ENCODE measurements around the gene CDIPT. TPM values are rescaled to one million over a fixed set of nuclear protein-coding genes. Genes with fewer than 3 reads are reported as not detected.
"Not testable (repeated sequence)": the region's sequence is repeated elsewhere in the genome, so short reads cannot be mapped to it uniquely, and the experiment has no call there.

Gene CDIPT, protein sequence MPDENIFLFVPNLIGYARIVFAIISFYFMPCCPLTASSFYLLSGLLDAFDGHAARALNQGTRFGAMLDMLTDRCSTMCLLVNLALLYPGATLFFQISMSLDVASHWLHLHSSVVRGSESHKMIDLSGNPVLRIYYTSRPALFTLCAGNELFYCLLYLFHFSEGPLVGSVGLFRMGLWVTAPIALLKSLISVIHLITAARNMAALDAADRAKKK
- 48.1 and 57.4 TPM in 2 replicates for total RNA-seq (2014; rRNA removed; shearing (Covaris generic); ENCODE audit: low replicate concordance)

DNA sequence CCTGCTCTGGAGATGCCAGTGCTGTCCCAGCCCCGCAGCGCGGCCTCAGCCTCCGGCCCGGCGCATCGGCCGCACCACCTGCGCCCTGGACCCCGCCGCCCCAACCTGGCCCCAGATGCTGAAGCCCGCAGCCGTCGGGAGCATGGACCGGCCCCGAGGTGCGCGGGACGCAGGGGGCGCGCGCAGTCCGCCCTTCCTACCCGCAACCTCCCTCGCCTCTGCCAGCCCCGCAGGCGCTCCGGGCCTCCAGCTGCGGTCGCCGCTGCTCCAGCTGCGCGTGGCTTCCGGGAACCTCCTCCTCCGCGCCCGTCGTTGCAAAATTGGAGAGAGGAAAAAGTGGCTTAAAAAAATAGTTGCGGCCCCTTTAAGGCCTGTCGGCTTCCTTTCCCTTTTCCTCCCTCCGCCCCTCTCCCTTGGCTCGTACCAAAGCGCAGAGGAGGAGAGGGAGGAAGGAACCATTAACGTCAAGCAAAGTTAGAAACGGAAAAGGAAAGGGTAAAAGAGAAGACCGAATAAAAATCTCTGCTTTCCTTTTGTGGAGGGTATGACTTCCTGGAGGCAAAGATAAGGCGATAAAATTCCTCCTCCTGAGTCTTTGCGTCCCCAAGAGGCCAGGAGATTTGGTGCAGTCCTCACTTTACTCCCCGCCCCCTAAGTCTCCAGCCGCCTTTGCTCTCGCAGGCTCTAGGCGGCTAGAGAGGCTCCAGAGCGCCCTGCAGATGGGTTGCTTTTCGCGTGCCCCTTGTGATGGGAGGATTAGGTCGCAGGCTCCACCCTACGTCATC lies at the start of gene CDIPT:
TSS of gene CDIPT (minus strand) at position 343 of the 785 bp plus-strand sequence. CDS start 369 bp downstream, outside the sequence.
- Histone ChIP-seq H3K27ac (ENCODE audit: low read length) (0 out of 2 replicates have a peak within 1 kb of the TSS, but pooled peaks have one; percentile 38), H3K9me3 (ENCODE audit: low read length) (no peaks in the 10 kb centered on the region), H3K79me2 (ENCODE audit: low read length) (peaks cover 9% of the 10 kb centered on the region), H3K27me3 (ENCODE audit: low read length) (no peaks in the 10 kb centered on the region), H4K20me1 (ENCODE audit: insufficient read depth, low read depth, low read length) (no peaks in the 10 kb centered on the region), H3K9me2 (replicated peaks; ENCODE audit: insufficient read depth, low read length) (no peaks in the 10 kb centered on the region), H3K36me3 (ENCODE audit: insufficient read depth, low read length) (no peaks in the 10 kb centered on the region), H3K4me1 (ENCODE audit: low read length) (peaks cover 12% of the 10 kb centered on the region), H3K9ac (ENCODE audit: low read length) (peak within 1 kb of the TSS; percentile 80), H2AFZ (ENCODE audit: low read length) (peak within 1 kb of the TSS; percentile 77), H3K4me3 (ENCODE audit: low read length) (peak within 1 kb of the TSS; percentile 85), H3K4me2 (ENCODE audit: low read depth, low read length, poor library complexity, severe bottlenecking) (peak within 1 kb of the TSS; percentile 71)
- DNase-seq, result peak; percentile 99

DNA sequence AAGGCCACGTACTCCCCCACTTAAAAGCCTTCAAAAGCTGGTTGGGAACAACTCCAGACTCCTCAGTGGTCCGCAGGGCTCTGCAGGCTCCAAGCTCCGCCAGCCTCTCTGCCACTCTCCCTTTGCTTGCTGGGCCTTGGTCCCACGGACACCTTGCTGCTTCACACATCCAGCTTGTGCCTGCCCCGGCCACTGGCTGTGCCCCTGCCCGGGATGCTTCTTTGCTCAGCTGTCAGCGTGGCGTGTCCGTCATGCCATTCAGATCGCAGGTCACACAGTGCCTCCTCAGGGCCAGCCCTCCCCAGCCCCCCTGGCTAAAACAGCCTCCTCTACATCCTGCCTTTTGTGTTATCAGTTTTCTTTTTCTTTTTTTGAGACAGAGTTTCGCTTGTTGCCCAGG lies 49.1 kb upstream of the CDIPT start:
- Histone ChIP-seq H2AFZ (ENCODE audit: low read length) (no peak overlapping the region), H3K4me1 (ENCODE audit: low read length) (no peaks in the 10 kb centered on the region), H4K20me1 (ENCODE audit: insufficient read depth, low read depth, low read length) (no peaks in the 10 kb centered on the region), H3K4me3 (ENCODE audit: low read length) (no peak overlapping the region), H3K36me3 (ENCODE audit: insufficient read depth, low read length) (no peaks in the 10 kb centered on the region), H3K79me2 (ENCODE audit: low read length) (no peaks in the 10 kb centered on the region), H3K9ac (ENCODE audit: low read length) (no peak overlapping the region), H3K9me3 (ENCODE audit: low read length) (no peaks in the 10 kb centered on the region), H3K27ac (ENCODE audit: low read length) (no peak overlapping the region), H3K9me2 (replicated peaks; ENCODE audit: insufficient read depth, low read length) (no peaks in the 10 kb centered on the region), H3K27me3 (ENCODE audit: low read length) (no peaks in the 10 kb centered on the region), H3K4me2 (ENCODE audit: low read depth, low read length, poor library complexity, severe bottlenecking) (no peak overlapping the region)
- no peak for DNase-seq

DNA sequence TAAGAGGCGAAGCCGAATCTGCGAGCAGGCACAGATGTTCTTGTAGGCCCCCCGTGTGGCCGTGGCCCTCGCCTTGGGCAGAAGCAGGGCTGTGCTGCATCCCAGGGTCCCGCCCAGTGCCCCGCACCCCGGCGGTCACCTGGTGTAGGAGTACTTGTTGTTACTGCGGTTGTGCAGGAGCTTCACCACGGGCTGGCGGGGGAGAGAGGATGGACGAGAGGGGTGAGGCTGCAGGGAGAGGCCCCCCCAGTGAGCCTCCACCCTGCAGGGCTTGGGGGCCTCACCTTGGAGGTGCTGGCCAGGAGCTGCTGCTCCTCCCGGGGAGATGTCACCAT lies 48.6 kb upstream of the CDIPT start:
- no peaks in the 10 kb centered on the region for H3K4me1 ChIP-seq (ENCODE audit: low read length)
- H3K79me2 ChIP-seq (ENCODE audit: low read length), result no peaks in the 10 kb centered on the region
- no peak overlapping the region for H3K4me2 ChIP-seq (ENCODE audit: low read depth, low read length, poor library complexity, severe bottlenecking)
- no peak overlapping the region for H2AFZ ChIP-seq (ENCODE audit: low read length)
- H3K4me3 ChIP-seq (ENCODE audit: low read length), result no peak overlapping the region
- no peak overlapping the region for H3K9ac ChIP-seq (ENCODE audit: low read length)
- no peak for DNase-seq
- no peaks in the 10 kb centered on the region for H3K27me3 ChIP-seq (ENCODE audit: low read length)
- no peaks in the 10 kb centered on the region for H3K36me3 ChIP-seq (ENCODE audit: insufficient read depth, low read length)
- H3K9me3 ChIP-seq (ENCODE audit: low read length), result no peaks in the 10 kb centered on the region
- H3K9me2 ChIP-seq (replicated peaks; ENCODE audit: insufficient read depth, low read length), result no peaks in the 10 kb centered on the region
- H3K27ac ChIP-seq (ENCODE audit: low read length), result no peak overlapping the region
- H4K20me1 ChIP-seq (ENCODE audit: insufficient read depth, low read depth, low read length), result no peaks in the 10 kb centered on the region

DNA sequence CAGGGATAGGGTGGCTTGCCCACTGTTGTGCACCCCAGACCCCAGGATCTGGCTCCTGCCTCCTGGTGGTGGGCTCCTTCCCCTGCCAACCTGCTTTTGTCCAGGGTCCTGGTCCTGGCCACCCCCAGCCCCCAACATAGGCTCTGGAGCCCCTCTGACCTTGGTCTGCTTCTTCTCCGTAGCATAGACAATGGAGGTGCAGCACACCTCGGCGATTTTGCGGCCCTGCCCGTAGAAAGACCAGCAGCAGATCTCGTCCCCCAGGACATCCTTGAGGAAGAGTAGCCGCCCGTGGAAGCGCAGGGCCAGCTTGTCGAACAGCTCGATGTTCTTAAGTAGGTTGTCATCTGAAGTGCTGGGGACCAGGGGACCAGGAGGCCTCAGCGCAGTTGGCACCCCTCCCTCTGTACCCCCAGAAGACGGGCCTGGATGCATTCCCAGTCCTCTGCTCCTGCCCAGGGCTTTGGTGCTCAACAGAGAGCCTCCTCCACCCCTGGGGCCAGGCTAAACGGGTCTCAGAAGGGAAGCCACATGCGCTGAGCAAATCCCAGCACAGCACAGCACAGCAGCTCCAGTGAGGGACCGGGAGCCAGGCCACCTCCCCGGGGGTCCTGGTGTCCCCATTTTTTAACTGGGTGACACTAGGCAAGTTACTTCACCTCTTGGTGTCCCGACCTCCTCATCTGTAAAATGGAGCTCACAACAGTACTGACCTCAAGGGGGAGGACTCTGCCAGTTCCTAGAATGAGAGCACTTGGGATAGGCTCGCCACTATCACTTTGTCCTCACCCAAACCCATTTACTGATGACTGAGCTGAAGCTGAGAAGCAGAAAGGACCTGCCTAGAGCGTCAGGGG lies 48.0 kb upstream of the CDIPT start:
- Histone ChIP-seq H3K36me3 (ENCODE audit: insufficient read depth, low read length) (no peaks in the 10 kb centered on the region), H3K9me2 (replicated peaks; ENCODE audit: insufficient read depth, low read length) (no peaks in the 10 kb centered on the region), H3K9me3 (ENCODE audit: low read length) (no peaks in the 10 kb centered on the region), H2AFZ (ENCODE audit: low read length) (no peak overlapping the region), H3K4me3 (ENCODE audit: low read length) (no peak overlapping the region), H3K79me2 (ENCODE audit: low read length) (no peaks in the 10 kb centered on the region), H3K4me2 (ENCODE audit: low read depth, low read length, poor library complexity, severe bottlenecking) (no peak overlapping the region), H3K27ac (ENCODE audit: low read length) (no peak overlapping the region), H3K4me1 (ENCODE audit: low read length) (no peaks in the 10 kb centered on the region), H3K9ac (ENCODE audit: low read length) (no peak overlapping the region), H4K20me1 (ENCODE audit: insufficient read depth, low read depth, low read length) (no peaks in the 10 kb centered on the region), H3K27me3 (ENCODE audit: low read length) (no peaks in the 10 kb centered on the region)
- DNase-seq, result no peak

DNA sequence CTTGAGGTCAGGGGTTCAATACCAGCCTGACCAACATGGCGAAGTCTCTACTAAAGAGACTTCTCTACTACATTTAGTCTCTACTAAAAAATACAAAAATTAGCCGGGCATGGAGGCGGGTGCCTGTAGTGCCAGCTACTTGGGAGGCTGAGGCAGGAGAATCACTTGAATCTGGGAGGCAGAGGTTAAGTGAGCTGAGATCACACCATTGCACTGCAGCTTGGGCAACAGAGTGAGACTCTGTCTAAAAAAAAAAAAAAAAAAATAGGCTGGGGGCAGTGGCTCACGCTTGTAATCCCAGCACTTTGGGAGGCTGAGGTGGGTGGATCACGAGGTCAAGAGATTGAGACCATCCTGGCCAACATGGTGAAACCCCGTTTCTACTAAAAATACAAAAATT lies 46.8 kb upstream of the CDIPT start:
- H3K9me3 ChIP-seq (ENCODE audit: low read length); H3K9me2 ChIP-seq (replicated peaks; ENCODE audit: insufficient read depth, low read length); H3K27ac ChIP-seq (ENCODE audit: low read length); H4K20me1 ChIP-seq (ENCODE audit: insufficient read depth, low read depth, low read length); H3K4me1 ChIP-seq (ENCODE audit: low read length); H3K9ac ChIP-seq (ENCODE audit: low read length); H3K27me3 ChIP-seq (ENCODE audit: low read length); H3K4me2 ChIP-seq (ENCODE audit: low read depth, low read length, poor library complexity, severe bottlenecking); H3K79me2 ChIP-seq (ENCODE audit: low read length); H3K4me3 ChIP-seq (ENCODE audit: low read length); DNase-seq; H3K36me3 ChIP-seq (ENCODE audit: insufficient read depth, low read length); H2AFZ ChIP-seq (ENCODE audit: low read length): not testable (repeated sequence)

DNA sequence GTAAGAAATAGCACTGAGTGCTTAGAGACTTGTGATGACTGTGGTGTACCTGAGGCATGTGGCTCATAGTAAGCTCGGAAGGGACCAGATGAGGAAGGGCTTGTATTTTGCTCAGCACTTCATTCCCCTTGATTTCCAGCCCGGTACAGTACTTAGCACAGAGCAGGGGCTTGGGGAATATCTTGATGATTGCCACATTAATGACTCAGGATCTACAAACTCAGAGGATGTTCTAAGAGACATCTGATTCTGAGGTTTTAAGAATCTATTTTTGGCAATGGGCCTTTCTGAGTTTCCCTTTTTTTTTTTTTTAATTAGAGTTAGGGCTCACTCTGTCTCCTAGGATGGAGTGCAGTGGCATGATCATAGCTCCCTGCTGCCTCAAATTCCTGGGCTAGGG lies 46.4 kb upstream of the CDIPT start:
- DNase-seq, result no peak
- Histone ChIP-seq H3K79me2 (ENCODE audit: low read length) (no peaks in the 10 kb centered on the region), H2AFZ (ENCODE audit: low read length) (no peak overlapping the region), H3K27ac (ENCODE audit: low read length) (no peak overlapping the region), H3K36me3 (ENCODE audit: insufficient read depth, low read length) (no peaks in the 10 kb centered on the region), H3K4me1 (ENCODE audit: low read length) (no peaks in the 10 kb centered on the region), H3K9me2 (replicated peaks; ENCODE audit: insufficient read depth, low read length) (no peaks in the 10 kb centered on the region), H3K4me3 (ENCODE audit: low read length) (no peak overlapping the region), H3K9me3 (ENCODE audit: low read length) (no peaks in the 10 kb centered on the region), H3K9ac (ENCODE audit: low read length) (no peak overlapping the region), H4K20me1 (ENCODE audit: insufficient read depth, low read depth, low read length) (no peaks in the 10 kb centered on the region), H3K27me3 (ENCODE audit: low read length) (no peaks in the 10 kb centered on the region), H3K4me2 (ENCODE audit: low read depth, low read length, poor library complexity, severe bottlenecking) (no peak overlapping the region)

DNA sequence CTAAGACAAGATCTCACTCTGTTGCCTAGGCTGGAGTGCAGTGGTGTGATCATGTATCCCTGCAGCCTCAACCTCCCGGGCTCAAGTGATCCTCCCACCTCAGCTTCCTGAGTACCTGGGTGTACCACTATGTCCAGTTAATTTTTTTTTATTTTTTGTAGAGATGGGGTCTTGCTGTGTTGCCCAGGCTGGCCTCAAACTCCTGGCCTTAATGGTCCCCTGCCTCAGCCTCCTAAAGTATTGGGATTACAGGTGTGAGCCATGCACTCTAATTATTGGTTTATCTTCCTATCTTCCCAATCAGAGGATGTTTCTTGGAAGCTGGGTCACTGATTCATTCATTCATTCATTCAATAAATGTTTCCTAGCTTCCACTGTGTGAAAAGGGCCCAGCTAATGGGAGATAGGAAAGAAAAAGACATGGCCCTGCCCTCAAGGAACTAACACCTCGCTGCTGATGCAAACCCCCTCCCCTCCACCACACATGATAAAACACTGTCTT lies 45.7 kb upstream of the CDIPT start:
- H3K27me3 ChIP-seq (ENCODE audit: low read length), result no peaks in the 10 kb centered on the region
- no peaks in the 10 kb centered on the region for H3K9me3 ChIP-seq (ENCODE audit: low read length)
- H3K79me2 ChIP-seq (ENCODE audit: low read length), result no peaks in the 10 kb centered on the region
- DNase-seq, result no peak
- H3K9me2 ChIP-seq (replicated peaks; ENCODE audit: insufficient read depth, low read length), result no peaks in the 10 kb centered on the region
- H3K4me1 ChIP-seq (ENCODE audit: low read length), result no peaks in the 10 kb centered on the region
- H3K9ac ChIP-seq (ENCODE audit: low read length), result no peak overlapping the region
- no peak overlapping the region for H3K4me3 ChIP-seq (ENCODE audit: low read length)
- H3K36me3 ChIP-seq (ENCODE audit: insufficient read depth, low read length), result no peaks in the 10 kb centered on the region
- no peak overlapping the region for H2AFZ ChIP-seq (ENCODE audit: low read length)
- H3K4me2 ChIP-seq (ENCODE audit: low read depth, low read length, poor library complexity, severe bottlenecking), result no peak overlapping the region
- no peaks in the 10 kb centered on the region for H4K20me1 ChIP-seq (ENCODE audit: insufficient read depth, low read depth, low read length)
- no peak overlapping the region for H3K27ac ChIP-seq (ENCODE audit: low read length)

DNA sequence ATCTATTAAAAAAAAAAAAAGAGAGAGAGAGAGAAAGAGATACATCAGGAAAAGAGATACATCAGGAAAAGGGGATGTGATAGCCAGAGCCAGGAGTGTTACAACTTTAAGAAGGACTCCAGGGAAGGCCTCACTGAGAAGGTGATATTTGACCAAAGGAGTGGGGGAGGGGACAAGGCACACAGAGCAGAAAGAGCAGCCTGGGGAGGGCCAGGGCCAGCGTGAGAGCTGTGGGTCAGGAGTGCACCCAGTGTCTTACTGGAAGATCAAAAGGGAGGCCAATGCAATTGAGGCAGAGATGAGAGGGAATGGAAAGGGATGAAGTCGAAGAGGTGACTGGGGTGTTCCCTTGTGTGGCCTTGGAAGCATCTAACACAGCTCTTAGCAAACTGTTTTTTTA lies 44.9 kb upstream of the CDIPT start:
- Histone ChIP-seq H3K36me3 (ENCODE audit: insufficient read depth, low read length) (no peaks in the 10 kb centered on the region), H3K4me2 (ENCODE audit: low read depth, low read length, poor library complexity, severe bottlenecking) (no peak overlapping the region), H3K27me3 (ENCODE audit: low read length) (no peaks in the 10 kb centered on the region), H3K27ac (ENCODE audit: low read length) (no peak overlapping the region), H3K9me3 (ENCODE audit: low read length) (no peaks in the 10 kb centered on the region), H3K9me2 (replicated peaks; ENCODE audit: insufficient read depth, low read length) (no peaks in the 10 kb centered on the region), H3K4me1 (ENCODE audit: low read length) (no peaks in the 10 kb centered on the region), H3K79me2 (ENCODE audit: low read length) (no peaks in the 10 kb centered on the region), H3K9ac (ENCODE audit: low read length) (no peak overlapping the region), H2AFZ (ENCODE audit: low read length) (no peak overlapping the region), H4K20me1 (ENCODE audit: insufficient read depth, low read depth, low read length) (no peaks in the 10 kb centered on the region), H3K4me3 (ENCODE audit: low read length) (no peak overlapping the region)
- no peak for DNase-seq

Measured in Karpas-422 (cell line).